ENCODE measurements around the gene OPCML. TPM values are rescaled to one million over a fixed set of nuclear protein-coding genes. Genes with fewer than 3 reads are reported as not detected.

Gene OPCML
- total and polyA plus RNA-seq, 7 experiments from 2014 or later = not detected

- no peaks in the 10 kb centered on the region for H3K4me1 Mint-ChIP-seq
- H3K9me3 ChIP-seq (ENCODE audit: control insufficient read depth in 2 of 3, low read length in 3 of 3) = no peaks in the 10 kb centered on the region
- no peak overlapping the region for H3K27ac ChIP-seq (ENCODE audit: low read depth, low read length)
- no peaks in the 10 kb centered on the region for H3K36me3 ChIP-seq (ENCODE audit: control insufficient read depth in 2 of 3, insufficient read depth in 3 of 3, low read length in 3 of 3)
- H3K27me3 Mint-ChIP-seq = peaks cover 0 to 8% (median 3%) of the 10 kb centered on the region in 5 donors
- no peaks in the 10 kb centered on the region for H3K36me3 Mint-ChIP-seq
- no peaks in the 10 kb centered on the region for H3K4me1 ChIP-seq (ENCODE audit: control insufficient read depth in 2 of 2, insufficient read depth in 2 of 2, low read length in 2 of 2)
- ChIA-PET CTCF (no interaction called here), POLR2A (no interaction called here)
- no peak for DNase-seq
- H3K4me3 ChIP-seq (ENCODE audit: low read length) = no peak overlapping the region
- ATAC-seq = no peak
- H3K27me3 ChIP-seq (ENCODE audit: control insufficient read depth in 2 of 2, insufficient read depth in 2 of 2, low read length in 2 of 2) = no peaks in the 10 kb centered on the region
- peaks cover 0 to 10% (median 3%) of the 10 kb centered on the region in 11 donors for H3K9me3 Mint-ChIP-seq
- no peak overlapping the region for H3K4me3 Mint-ChIP-seq
- no peak overlapping the region for H3K27ac Mint-ChIP-seq
- intact Hi-C loops (cut with micrococcal nuclease) = no loop called here
These were observed 509.1 kb downstream of the OPCML start for GRCh38 chr11:133023232-133023631.

DNA sequence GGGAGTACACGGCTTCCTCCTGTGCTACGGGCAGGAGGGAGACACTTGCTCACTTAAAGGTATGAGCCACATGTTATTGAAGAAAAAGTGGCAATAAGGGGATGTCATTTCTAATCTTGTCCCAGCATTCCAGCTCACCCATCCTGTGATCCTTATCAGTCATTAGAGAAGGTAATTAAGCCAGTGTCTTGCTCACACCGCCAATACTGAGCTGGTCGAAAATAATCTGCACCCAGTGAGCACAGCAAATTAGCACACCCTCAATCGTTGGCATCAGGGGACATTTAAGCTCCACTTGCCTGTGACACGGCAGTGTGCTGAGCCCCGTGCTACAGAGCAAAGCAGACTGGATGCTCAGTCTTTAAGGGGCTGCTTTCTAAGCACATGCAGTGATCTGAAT, 510.7 kb downstream of the OPCML start:
- Histone ChIP-seq H3K9me3 (ENCODE audit: control insufficient read depth in 2 of 3, low read length in 3 of 3) (no peaks in the 10 kb centered on the region), H3K36me3 (ENCODE audit: control insufficient read depth in 2 of 3, insufficient read depth in 3 of 3, low read length in 3 of 3) (no peaks in the 10 kb centered on the region), H3K4me3 (ENCODE audit: low read length) (no peak overlapping the region), H3K27me3 (ENCODE audit: control insufficient read depth in 2 of 2, insufficient read depth in 2 of 2, low read length in 2 of 2) (no peaks in the 10 kb centered on the region), H3K27ac (ENCODE audit: low read depth, low read length) (no peak overlapping the region), H3K4me1 (ENCODE audit: control insufficient read depth in 2 of 2, insufficient read depth in 2 of 2, low read length in 2 of 2) (no peaks in the 10 kb centered on the region)
- Mint-ChIP-seq H3K4me1 (no peaks in the 10 kb centered on the region), H3K4me3 (no peak overlapping the region), H3K27me3 (peaks cover 0 to 10% (median 2%) of the 10 kb centered on the region in 5 donors), H3K36me3 (no peaks in the 10 kb centered on the region), H3K9me3 (peaks cover 0 to 11% (median 3%) of the 10 kb centered on the region in 11 donors), H3K27ac (no peak overlapping the region)
- POLR2A ChIA-PET = no interaction called here
- intact Hi-C loops (cut with micrococcal nuclease) = no loop called here
- CTCF ChIA-PET = no interaction called here
- no peak for DNase-seq
- ATAC-seq = no peak

DNA sequence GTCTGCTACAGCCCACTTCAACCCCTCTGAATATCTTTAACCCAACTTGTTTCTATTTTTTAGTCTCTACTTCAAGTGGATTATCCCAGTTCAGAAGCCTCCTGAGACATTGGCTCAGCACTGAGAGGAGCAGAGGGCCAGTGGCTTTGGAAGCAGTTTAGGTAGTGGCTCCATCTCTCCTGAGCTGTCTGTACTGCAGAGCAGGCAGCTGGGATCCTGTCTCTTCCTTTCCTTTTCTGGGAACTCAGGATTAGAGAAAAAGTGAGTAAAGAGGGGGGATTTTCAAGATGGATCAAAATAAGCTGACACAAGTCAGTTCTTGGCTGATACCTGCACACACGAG, 512.0 kb downstream of the OPCML start:
- peaks cover 0 to 11% (median 0%) of the 10 kb centered on the region in 11 donors for H3K9me3 Mint-ChIP-seq
- H3K27me3 Mint-ChIP-seq = peaks cover 0 to 10% (median 0%) of the 10 kb centered on the region in 5 donors
- H3K27me3 ChIP-seq (ENCODE audit: control insufficient read depth in 2 of 2, insufficient read depth in 2 of 2, low read length in 2 of 2) = no peaks in the 10 kb centered on the region
- no peaks in the 10 kb centered on the region for H3K36me3 ChIP-seq (ENCODE audit: control insufficient read depth in 2 of 3, insufficient read depth in 3 of 3, low read length in 3 of 3)
- intact Hi-C loops (cut with micrococcal nuclease) = no loop called here
- no peak overlapping the region for H3K4me3 Mint-ChIP-seq
- H3K27ac ChIP-seq (ENCODE audit: low read depth, low read length) = no peak overlapping the region
- no peak overlapping the region for H3K27ac Mint-ChIP-seq
- no peaks in the 10 kb centered on the region for H3K4me1 Mint-ChIP-seq
- no peaks in the 10 kb centered on the region for H3K4me1 ChIP-seq (ENCODE audit: control insufficient read depth in 2 of 2, insufficient read depth in 2 of 2, low read length in 2 of 2)
- POLR2A ChIA-PET = no interaction called here
- ATAC-seq = no peak
- no peaks in the 10 kb centered on the region for H3K9me3 ChIP-seq (ENCODE audit: control insufficient read depth in 2 of 3, low read length in 3 of 3)
- CTCF ChIA-PET = no interaction called here
- H3K36me3 Mint-ChIP-seq = no peaks in the 10 kb centered on the region
- no peak for DNase-seq
- H3K4me3 ChIP-seq (ENCODE audit: low read length) = no peak overlapping the region

GRCh38 chr11:133019545-133020371, 512.5 kb downstream of the OPCML start:
- H3K36me3 ChIP-seq (ENCODE audit: control insufficient read depth in 2 of 3, insufficient read depth in 3 of 3, low read length in 3 of 3) = no peaks in the 10 kb centered on the region
- H3K4me1 ChIP-seq (ENCODE audit: control insufficient read depth in 2 of 2, insufficient read depth in 2 of 2, low read length in 2 of 2) = no peaks in the 10 kb centered on the region
- Mint-ChIP-seq H3K27me3 (peaks cover 0 to 10% (median 0%) of the 10 kb centered on the region in 5 donors), H3K27ac (no peak overlapping the region), H3K4me1 (no peaks in the 10 kb centered on the region), H3K9me3 (peaks cover 0 to 11% (median 5%) of the 10 kb centered on the region in 11 donors), H3K36me3 (no peaks in the 10 kb centered on the region), H3K4me3 (no peak overlapping the region)
- H3K4me3 ChIP-seq (ENCODE audit: low read length) = no peak overlapping the region
- intact Hi-C loops (cut with micrococcal nuclease) = no loop called here
- no peak overlapping the region for H3K27ac ChIP-seq (ENCODE audit: low read depth, low read length)
- no peaks in the 10 kb centered on the region for H3K27me3 ChIP-seq (ENCODE audit: control insufficient read depth in 2 of 2, insufficient read depth in 2 of 2, low read length in 2 of 2)
- H3K9me3 ChIP-seq (ENCODE audit: control insufficient read depth in 2 of 3, low read length in 3 of 3) = no peaks in the 10 kb centered on the region
- ChIA-PET CTCF (no interaction called here), POLR2A (no interaction called here)
- ATAC-seq (no peak), DNase-seq (no peak)

DNA sequence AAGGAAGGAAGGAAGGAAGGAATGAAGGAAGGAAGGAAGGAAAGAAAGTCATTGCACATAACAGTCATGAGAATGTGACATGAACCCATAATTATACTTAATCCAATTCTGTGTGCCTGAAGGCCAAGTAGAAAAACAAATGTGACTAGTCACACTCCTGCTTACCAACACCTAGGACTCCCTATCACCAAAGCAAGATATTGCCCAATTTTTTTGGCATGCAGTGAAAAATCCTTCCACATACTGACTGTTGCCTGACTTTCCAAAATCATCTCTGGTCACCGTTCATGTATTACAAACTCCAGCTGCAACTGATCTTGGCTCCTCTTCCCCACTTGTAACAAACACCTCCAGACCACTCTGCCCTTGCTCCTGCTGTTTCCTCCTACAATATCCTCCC, 516.8 kb downstream of the OPCML start:
- H3K9me3 Mint-ChIP-seq = peaks cover 0 to 5% (median 0%) of the 10 kb centered on the region in 11 donors
- H3K27me3 Mint-ChIP-seq = peaks cover 0 to 5% (median 0%) of the 10 kb centered on the region in 5 donors
- CTCF ChIA-PET = no interaction called here
- DNase-seq (no peak), ATAC-seq (no peak)
- Histone ChIP-seq H3K36me3 (ENCODE audit: control insufficient read depth in 2 of 3, insufficient read depth in 3 of 3, low read length in 3 of 3) (no peaks in the 10 kb centered on the region), H3K27ac (ENCODE audit: low read depth, low read length) (no peak overlapping the region), H3K4me3 (ENCODE audit: low read length) (no peak overlapping the region), H3K27me3 (ENCODE audit: control insufficient read depth in 2 of 2, insufficient read depth in 2 of 2, low read length in 2 of 2) (no peaks in the 10 kb centered on the region), H3K4me1 (ENCODE audit: control insufficient read depth in 2 of 2, insufficient read depth in 2 of 2, low read length in 2 of 2) (no peaks in the 10 kb centered on the region), H3K9me3 (ENCODE audit: control insufficient read depth in 2 of 3, low read length in 3 of 3) (no peaks in the 10 kb centered on the region)
- H3K4me1 Mint-ChIP-seq = no peaks in the 10 kb centered on the region
- POLR2A ChIA-PET = no interaction called here
- no peak overlapping the region for H3K27ac Mint-ChIP-seq
- no peak overlapping the region for H3K4me3 Mint-ChIP-seq
- intact Hi-C loops (cut with micrococcal nuclease) = no loop called here
- H3K36me3 Mint-ChIP-seq = no peaks in the 10 kb centered on the region

GRCh38 chr11:133014337-133014736, 518.0 kb downstream of the OPCML start:
- Histone ChIP-seq H3K4me1 (ENCODE audit: control insufficient read depth in 2 of 2, insufficient read depth in 2 of 2, low read length in 2 of 2) (no peaks in the 10 kb centered on the region), H3K27me3 (ENCODE audit: control insufficient read depth in 2 of 2, insufficient read depth in 2 of 2, low read length in 2 of 2) (no peaks in the 10 kb centered on the region), H3K9me3 (ENCODE audit: control insufficient read depth in 2 of 3, low read length in 3 of 3) (no peaks in the 10 kb centered on the region), H3K36me3 (ENCODE audit: control insufficient read depth in 2 of 3, insufficient read depth in 3 of 3, low read length in 3 of 3) (no peaks in the 10 kb centered on the region), H3K4me3 (ENCODE audit: low read length) (no peak overlapping the region), H3K27ac (ENCODE audit: low read depth, low read length) (no peak overlapping the region)
- CTCF ChIA-PET = no interaction called here
- Mint-ChIP-seq H3K9me3 (peaks cover 0 to 5% (median 0%) of the 10 kb centered on the region in 11 donors), H3K4me1 (no peaks in the 10 kb centered on the region), H3K27ac (no peak overlapping the region), H3K27me3 (peaks cover 0 to 12% (median 0%) of the 10 kb centered on the region in 5 donors), H3K4me3 (no peak overlapping the region), H3K36me3 (no peaks in the 10 kb centered on the region)
- intact Hi-C loops (cut with micrococcal nuclease) = no loop called here
- POLR2A ChIA-PET = no interaction called here
- ATAC-seq (no peak), DNase-seq (no peak)

- peaks cover 0 to 5% (median 0%) of the 10 kb centered on the region in 11 donors for H3K9me3 Mint-ChIP-seq
- H3K27me3 Mint-ChIP-seq = peaks cover 0 to 10% (median 0%) of the 10 kb centered on the region in 5 donors
- no peak overlapping the region for H3K27ac Mint-ChIP-seq
- Histone ChIP-seq H3K4me3 (ENCODE audit: low read length) (no peak overlapping the region), H3K36me3 (ENCODE audit: control insufficient read depth in 2 of 3, insufficient read depth in 3 of 3, low read length in 3 of 3) (no peaks in the 10 kb centered on the region), H3K27me3 (ENCODE audit: control insufficient read depth in 2 of 2, insufficient read depth in 2 of 2, low read length in 2 of 2) (no peaks in the 10 kb centered on the region), H3K9me3 (ENCODE audit: control insufficient read depth in 2 of 3, low read length in 3 of 3) (no peaks in the 10 kb centered on the region), H3K4me1 (ENCODE audit: control insufficient read depth in 2 of 2, insufficient read depth in 2 of 2, low read length in 2 of 2) (no peaks in the 10 kb centered on the region), H3K27ac (ENCODE audit: low read depth, low read length) (no peak overlapping the region)
- no peaks in the 10 kb centered on the region for H3K36me3 Mint-ChIP-seq
- intact Hi-C loops (cut with micrococcal nuclease) = no loop called here
- no peaks in the 10 kb centered on the region for H3K4me1 Mint-ChIP-seq
- POLR2A ChIA-PET = no interaction called here
- no peak for DNase-seq
- no peak overlapping the region for H3K4me3 Mint-ChIP-seq
- CTCF ChIA-PET = no interaction called here
- no peak for ATAC-seq
These were observed 519.5 kb downstream of the OPCML start for GRCh38 chr11:133012803-133013202.

Measured in naive thymus-derived CD4-positive, alpha-beta T cell (primary cell).